HCT116 (cell line): ENCODE data around the gene PLCB3. TPM values are rescaled to one million over a fixed set of nuclear protein-coding genes. Genes with fewer than 3 reads are reported as not detected.

Experiments used
- ATAC-seq: fragments of 200-7000 bp; cut with Tn5 transposase; 2 replicates; pipeline ENCODE4 v1.9.1; 2020; ENCODE audit warnings: mild to moderate bottlenecking, moderate library complexity
- BruUV-seq: library from RNA; stranded (reverse); fragments of 400-500 nt; replicated peaks from 2 replicates; lab custom pipeline; 2021; lab: Mats Ljungman, UMichigan
- CTCF ChIA-PET: fragments of 300-600 bp; sonication (Branson Sonifier 250); formaldehyde crosslinking; loops from one replicate; lab custom pipeline; 2021; ENCODE audit warnings: antibody characterized with exemption; lab: Charles Lee
- POLR2A ChIA-PET: fragments of 300-600, 350-600 bp; sonication (Branson Sonifier 250); formaldehyde crosslinking; loops from one replicate; lab custom pipeline; 2021; ENCODE audit warnings: antibody characterized with exemption; lab: Charles Lee
- RAD21 ChIA-PET, 2 experiments: fragments of 300-600 bp; sonication (Branson Sonifier 250); formaldehyde crosslinking; loops; one replicate each; lab custom pipeline; 2023; ENCODE audit warnings: low total read pairs in 2 of 2; ENCODE audit not compliant: uncharacterized antibody in 2 of 2, unreplicated experiment in 2 of 2, low non-redundant PET in 1 of 2; lab: Charles Lee
- DNase-seq: peaks from one replicate; pipeline ENCODE4 v3.0.0-alpha.2; 2010; ENCODE audit warnings: low read depth, low spot score
- H2AFZ ChIP-seq: fragments of 200-600 bp; shearing (Covaris generic), sonication (generic); 2 replicates; pipeline ENCODE4 v1.6.1; 2017; ENCODE audit warnings: low read depth, mixed run types, mixed read lengths, antibody characterized with exemption, low read length; ENCODE audit not compliant: poor library complexity, severe bottlenecking
- H3K27ac ChIP-seq: 2 replicates; pipeline ENCODE4 v1.5.1; 2012; ENCODE audit warnings: low read depth, low read length
- H3K27me3 ChIP-seq: fragments of 200-600 bp; sonication (generic); 2 replicates; pipeline ENCODE4 v1.6.1; 2016; ENCODE audit warnings: mixed run types, low read length, mixed read lengths; ENCODE audit not compliant: insufficient read depth
- H3K36me3 ChIP-seq, 2 experiments: fragments of 200-500 bp in 1 of 2; fragments of 200-600 bp in 1 of 2; sonication (Bioruptor generic) in 1 of 2; sonication (generic) in 1 of 2; 2 replicates each; pipeline versions ENCODE4 v1.5.1 to v1.6.1; 2014 to 2016; ENCODE audit warnings: low read length in 2 of 2, inconsistent platforms in 1 of 2, mixed read lengths in 1 of 2, mixed run types in 1 of 2; ENCODE audit not compliant: insufficient read depth in 2 of 2, control insufficient read depth in 1 of 2
- H3K4me1 ChIP-seq, 2 experiments: fragments of 200-600 bp in 1 of 2; sonication (generic) in 1 of 2; 2 replicates each; pipeline versions ENCODE4 v1.5.1 to v1.6.1; 2012 to 2017; ENCODE audit warnings: low read length in 2 of 2, inconsistent platforms in 1 of 2, mild to moderate bottlenecking in 1 of 2, mixed read lengths in 1 of 2, mixed run types in 1 of 2, moderate library complexity in 1 of 2; ENCODE audit not compliant: insufficient read depth in 2 of 2, control insufficient read depth in 1 of 2
- H3K4me2 ChIP-seq: fragments of 200-600 bp; sonication (generic); 2 replicates; pipeline ENCODE4 v1.6.1; 2017; ENCODE audit warnings: mixed run types, low read length, mixed read lengths
- H3K4me3 ChIP-seq, 2 experiments: fragments of 200-600 bp in 1 of 2; sonication (generic) in 1 of 2; replicated peaks in 1 of 2; 2 replicates each; pipeline ENCODE4 v1.5.1; 2011 to 2016; ENCODE audit warnings: low read length in 2 of 2, control low read depth in 1 of 2, low read depth in 1 of 2, mild to moderate bottlenecking in 1 of 2, mixed read lengths in 1 of 2, mixed run types in 1 of 2
- H3K79me2 ChIP-seq: fragments of 200-600 bp; sonication (generic); 2 replicates; pipeline ENCODE4 v1.6.1; 2017; ENCODE audit warnings: mild to moderate bottlenecking, mixed run types, low read length, moderate library complexity, mixed read lengths; ENCODE audit not compliant: insufficient read depth
- H3K9ac ChIP-seq: fragments of 200-600 bp; sonication (generic); 2 replicates; pipeline ENCODE4 v1.6.1; 2016; ENCODE audit warnings: low read length, mixed read lengths
- H3K9me2 ChIP-seq: fragments of 200-600 bp; sonication (generic), shearing (Covaris generic); 2 replicates; pipeline ENCODE4 v1.6.1; 2017; ENCODE audit warnings: mixed run types, mild to moderate bottlenecking, moderate library complexity; ENCODE audit not compliant: insufficient read depth
- H3K9me3 ChIP-seq, 2 experiments: fragments of 200-500 bp in 1 of 2; fragments of 200-600 bp in 1 of 2; sonication (Bioruptor generic) in 1 of 2; sonication (generic) in 1 of 2; 2 replicates each; pipeline ENCODE4 v1.6.1; 2014 to 2017; ENCODE audit warnings: low read length in 2 of 2, mixed read lengths in 2 of 2, inconsistent platforms in 1 of 2, low read depth in 1 of 2, mild to moderate bottlenecking in 1 of 2, mixed run types in 1 of 2, moderate library complexity in 1 of 2; ENCODE audit not compliant: control insufficient read depth in 1 of 2, insufficient read depth in 1 of 2
- H4K20me1 ChIP-seq: fragments of 200-600 bp; sonication (generic), shearing (Covaris generic); 2 replicates; pipeline ENCODE4 v1.6.1; 2017; ENCODE audit warnings: mixed run types, mild to moderate bottlenecking, moderate library complexity; ENCODE audit not compliant: insufficient read depth
- ATF3 ChIP-seq: IDR thresholded peaks from 2 replicates; pipeline ENCODE4 v1.6.1; 2012
- CBX3 ChIP-seq: IDR thresholded peaks from 2 replicates; pipeline ENCODE4 v1.6.1; 2012; ENCODE audit warnings: low read depth
- CEBPB ChIP-seq: IDR thresholded peaks from 2 replicates; pipeline ENCODE4 v1.6.1; 2012; ENCODE audit warnings: low read depth
- EGR1 ChIP-seq: IDR thresholded peaks from 2 replicates; pipeline ENCODE4 v1.6.1; 2012; ENCODE audit warnings: low read depth
- ELF1 ChIP-seq: IDR thresholded peaks from 2 replicates; pipeline ENCODE4 v1.6.1; 2012; ENCODE audit warnings: low read depth, borderline replicate concordance
- EZH2 ChIP-seq: fragments of 200-600 bp; sonication (generic); IDR thresholded peaks from 2 replicates; pipeline ENCODE4 v1.6.1; 2017; ENCODE audit warnings: antibody characterized with exemption, mixed run types
- EZH2phosphoT487 ChIP-seq: fragments of 200-600 bp; IDR thresholded peaks from 2 replicates; pipeline ENCODE4 v1.6.1; 2018; ENCODE audit warnings: antibody characterized with exemption, borderline replicate concordance
- JUND ChIP-seq: IDR thresholded peaks from 2 replicates; pipeline ENCODE4 v1.6.1; 2012
- MAX ChIP-seq: IDR thresholded peaks from 2 replicates; pipeline ENCODE4 v1.6.1; 2012
- POLR2A ChIP-seq: IDR thresholded peaks from 2 replicates; pipeline ENCODE4 v1.7.0; 2011; ENCODE audit warnings: borderline replicate concordance; ENCODE audit not compliant: insufficient read depth, insufficient read length; ENCODE audit errors: extremely low read depth
- POLR2AphosphoS5 ChIP-seq: IDR thresholded peaks from 2 replicates; pipeline ENCODE4 v1.6.1; 2011; ENCODE audit warnings: mild to moderate bottlenecking, low read depth, low read length, moderate library complexity
- RAD21 ChIP-seq: IDR thresholded peaks from 2 replicates; pipeline ENCODE4 v1.6.1; 2012; ENCODE audit warnings: low read depth, mild to moderate bottlenecking
- SIN3A ChIP-seq: IDR thresholded peaks from 2 replicates; pipeline ENCODE4 v1.6.1; 2012; ENCODE audit warnings: low read depth
- SP1 ChIP-seq: IDR thresholded peaks from 2 replicates; pipeline ENCODE4 v1.6.1; 2012; ENCODE audit warnings: low read depth
- SRF ChIP-seq: IDR thresholded peaks from 2 replicates; pipeline ENCODE4 v1.6.1; 2012; ENCODE audit warnings: low read depth
- TCF7L2 ChIP-seq: IDR thresholded peaks from 2 replicates; pipeline ENCODE4 v1.7.0; 2011; ENCODE audit warnings: borderline replicate concordance, inconsistent platforms; ENCODE audit not compliant: insufficient read depth, insufficient read length; ENCODE audit errors: extremely low read depth
- YY1 ChIP-seq: IDR thresholded peaks from 2 replicates; pipeline ENCODE4 v1.6.1; 2011; ENCODE audit warnings: low read length, low read depth, moderate library complexity, mild to moderate bottlenecking; ENCODE audit not compliant: insufficient replicate concordance; ENCODE audit errors: extremely low read depth
- ZNF274 ChIP-seq: fragments of 200-500 bp; sonication (Bioruptor generic); IDR thresholded peaks from 2 replicates; pipeline ENCODE4 v1.6.1; 2014; ENCODE audit warnings: mild to moderate bottlenecking, low read depth, low read length, inconsistent platforms
- intact Hi-C: fragments of 100-400 bp; cut with micrococcal nuclease; formaldehyde crosslinking; loops from 2 replicates; pipeline ENCODE4 v1.10.0; 2022
- total RNA-seq: library from RNA; stranded (reverse); gene quantifications from one replicate; pipeline ENCODE4 v1.2.1, GENCODE V29; 2021; ENCODE audit not compliant: unreplicated experiment

PLCB3 gene
- total RNA-seq, 1 experiment from 2014 or later, result 106 TPM

GRCh38 chr11:64229744-64230170 lies 21.6 kb upstream of the PLCB3 start:
- Histone ChIP-seq H3K4me2 (peak overlapping the region; percentile 99), H3K9ac (peak overlapping the region; percentile 88), H3K27me3 (no peaks in the 10 kb centered on the region), H2AFZ (no peak overlapping the region), H3K9me2 (no peaks in the 10 kb centered on the region), H3K9me3 (no peaks in the 10 kb centered on the region), H3K36me3 (no peaks in the 10 kb centered on the region), H3K27ac (peak overlapping the region; percentile 61), H3K4me1 (peaks cover 28 to 69% of the 10 kb centered on the region in 2 experiments), H3K79me2 (peaks cover 16% of the 10 kb centered on the region; the same call in 1 of the 2 replicates), H3K4me3 (peak overlapping the region; percentile 71 to 89), H4K20me1 (no peaks in the 10 kb centered on the region)
- intact Hi-C loops, result no loop called here
- RAD21 ChIA-PET, result no interaction called here
- ATAC-seq (no peak), DNase-seq (no peak)
- CTCF ChIA-PET, result no interaction called here
- TF ChIP-seq MAX, result no peak
- TF ChIP-seq TCF7L2, result no peak
- no peak for TF ChIP-seq EZH2phosphoT487
- TF ChIP-seq EGR1, result no peak
- no TSS peak for BruUV-seq
- POLR2A ChIA-PET, result no interaction called here

DNA sequence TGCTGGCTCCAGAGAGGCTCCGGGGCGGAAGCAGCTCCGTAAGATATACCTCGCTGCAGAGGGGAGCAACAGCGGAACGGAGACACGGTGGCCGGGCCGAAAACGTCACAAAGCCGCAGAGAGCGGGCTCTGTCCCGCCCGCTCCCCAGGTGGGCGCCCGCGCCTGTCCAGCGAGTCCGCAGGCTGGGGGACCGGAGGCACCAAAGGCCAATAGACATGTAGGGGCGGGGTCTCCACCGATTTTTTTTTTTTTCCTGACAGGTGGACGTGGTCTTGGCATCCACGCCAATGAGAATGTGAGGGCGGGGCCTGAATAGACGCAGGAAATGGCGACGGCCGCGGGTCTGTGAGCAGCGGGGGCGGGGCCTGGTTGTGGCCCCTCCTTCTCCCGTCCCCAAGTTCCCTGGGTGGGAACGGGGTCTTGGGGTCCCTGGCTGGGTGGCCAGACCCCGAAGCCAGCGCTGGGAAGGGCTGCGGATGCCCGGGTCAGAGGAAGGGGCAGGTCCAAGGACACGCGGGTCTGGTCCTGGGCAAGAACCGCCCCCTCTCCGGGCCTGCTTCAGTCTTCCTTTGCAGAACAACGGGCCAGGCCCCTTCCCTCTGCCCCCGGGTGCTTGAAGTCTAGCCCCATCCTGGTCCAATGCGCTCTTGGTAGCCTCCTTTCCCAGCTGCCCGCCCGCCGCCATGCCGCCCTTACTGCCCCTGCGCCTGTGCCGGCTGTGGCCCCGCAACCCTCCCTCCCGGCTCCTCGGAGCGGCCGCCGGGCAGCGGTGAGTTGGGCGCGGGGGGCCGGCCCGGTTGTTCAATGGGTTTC lies 21.0 kb upstream of the PLCB3 start, which contains the start of gene DNAJC4:
TSS of gene DNAJC4 (plus strand) at position 378 of the 814 bp plus-strand sequence. CDS start at position 685, 307 bp downstream.
- peaks cover 16% of the 10 kb centered on the region for H3K79me2 ChIP-seq
- RAD21 ChIA-PET, result no interaction called here
- peak within 1 kb of the TSS; percentile 88 for H3K9ac ChIP-seq
- no peaks in the 10 kb centered on the region for H3K27me3 ChIP-seq
- intact Hi-C loops, result no loop called here
- no peaks in the 10 kb centered on the region for H3K36me3 ChIP-seq
- DNase-seq (peak; percentile 89), ATAC-seq (peak; percentile 41)
- peak within 1 kb of the TSS; percentile 71 to 89 for H3K4me3 ChIP-seq
- CTCF ChIA-PET, result no interaction called here
- POLR2A ChIA-PET, result interaction anchor here (1.1 to 1.2 kb wide), 2 partner anchors 9 to 53 kb away, joined by 3 to 4 read pairs; no protein-coding TSS in a partner anchor
- peak within 1 kb of the TSS; percentile 99 for H3K4me2 ChIP-seq
- H3K4me1 ChIP-seq, result peaks cover 27 to 67% of the 10 kb centered on the region in 2 experiments
- peak within 1 kb of the TSS; percentile 61 for H3K27ac ChIP-seq
- H3K9me3 ChIP-seq, result no peaks in the 10 kb centered on the region
- BruUV-seq, result no TSS peak
- no peak within 1 kb of the TSS for H2AFZ ChIP-seq
- no peaks in the 10 kb centered on the region for H3K9me2 ChIP-seq
- H4K20me1 ChIP-seq, result no peaks in the 10 kb centered on the region
- TF ChIP-seq ZNF274, result no peak
- TF ChIP-seq CEBPB, result no peak
- no peak for TF ChIP-seq SP1
- no peak for TF ChIP-seq POLR2A
- TF ChIP-seq EZH2phosphoT487, result no peak
- TF ChIP-seq RAD21, result no peak
- no peak for TF ChIP-seq TCF7L2
- no peak for TF ChIP-seq SIN3A
- TF ChIP-seq ELF1, result no peak
- peak; percentile 79 for TF ChIP-seq YY1
- no peak for TF ChIP-seq MAX
- no peak for TF ChIP-seq SRF
- TF ChIP-seq JUND, result no peak
- TF ChIP-seq POLR2AphosphoS5, result peak; percentile 84
- no peak for TF ChIP-seq EZH2
- TF ChIP-seq ATF3, result no peak
- TF ChIP-seq EGR1, result no peak
- no peak for TF ChIP-seq CBX3
